Stimulated activated CD8-positive, alpha-beta memory T cell treated with anti-CD3 and anti-CD28 coated beads, Interleukin-4, amount 100 ng/mL, for 48 hours (primary cell): ENCODE results near the gene PTPRN2.

ENCODE experiments used
- DNase-seq: peaks from one replicate; pipeline ENCODE4 v3.0.0-alpha.2; 2020

The PTPRN2 gene

DNA sequence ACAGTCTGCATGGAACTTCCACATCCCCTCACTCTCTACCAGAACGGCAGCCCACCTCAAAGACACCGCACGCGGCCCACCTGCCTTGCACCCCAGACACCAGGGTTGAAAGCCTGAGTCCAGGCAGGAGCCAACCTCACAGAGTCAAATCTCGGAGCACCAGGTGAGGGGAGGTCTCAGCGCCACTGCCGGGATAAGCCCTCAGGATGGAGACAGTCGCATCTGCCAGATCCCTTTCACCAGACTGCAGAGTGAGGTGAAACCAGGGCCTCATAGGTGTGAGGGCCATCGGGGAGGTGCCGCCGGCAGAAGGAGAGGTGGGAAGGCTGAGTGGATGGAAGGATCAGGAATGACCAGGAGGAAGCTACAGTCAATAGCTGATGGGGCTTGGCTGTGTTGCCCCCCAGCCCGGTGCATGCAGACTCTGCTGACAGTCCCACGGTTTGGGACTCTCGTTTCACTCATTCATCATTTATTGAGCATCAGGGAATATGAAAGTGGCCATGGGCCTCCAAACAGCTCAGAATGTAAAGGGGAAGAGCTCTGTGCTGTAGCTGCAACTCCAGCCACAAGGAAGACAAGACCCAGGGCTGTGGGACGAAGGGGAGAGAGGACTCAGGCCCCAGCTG is 315.0 kb downstream of the PTPRN2 start:
- no peak for DNase-seq

DNA sequence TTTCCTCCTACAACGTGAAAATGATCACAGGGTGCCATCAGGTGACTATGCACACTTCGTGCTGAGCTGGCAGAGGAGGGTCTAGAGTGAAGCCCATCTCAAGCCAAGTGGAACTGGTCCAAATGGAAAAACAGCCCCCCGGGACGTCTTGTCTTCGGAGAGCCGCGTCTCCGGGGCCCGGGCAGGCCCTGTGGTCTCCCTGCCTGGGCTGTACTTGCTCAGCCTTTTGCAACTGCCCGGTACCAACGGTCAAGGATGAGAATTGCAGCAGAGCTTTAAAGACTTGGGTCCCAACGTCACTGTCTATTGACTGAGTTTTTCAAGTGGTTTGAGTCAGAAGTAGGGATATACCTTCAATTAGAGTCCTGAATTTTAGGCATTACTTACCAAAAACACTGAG is 315.5 kb downstream of the PTPRN2 start:
- no peak for DNase-seq

DNA sequence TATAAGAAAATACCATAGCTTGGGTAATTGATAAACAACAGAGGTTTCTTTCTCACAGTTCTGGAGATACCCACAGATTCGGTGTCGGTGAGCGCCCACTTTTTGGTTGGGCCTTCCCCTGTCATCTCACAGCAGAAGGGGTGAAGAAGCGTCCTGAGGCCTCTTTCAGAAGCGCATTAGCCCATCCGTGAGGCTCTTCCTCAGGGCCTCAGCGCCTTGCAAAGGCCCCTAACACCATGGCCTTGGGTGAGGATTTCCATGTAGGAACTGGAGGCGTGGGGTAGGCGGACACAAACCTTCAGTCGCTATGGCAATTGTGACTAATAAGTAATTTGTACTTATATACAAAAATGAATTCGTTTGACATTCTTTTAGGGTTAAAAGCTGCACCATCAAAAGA is 316.0 kb downstream of the PTPRN2 start:
- DNase-seq, result no peak

DNA sequence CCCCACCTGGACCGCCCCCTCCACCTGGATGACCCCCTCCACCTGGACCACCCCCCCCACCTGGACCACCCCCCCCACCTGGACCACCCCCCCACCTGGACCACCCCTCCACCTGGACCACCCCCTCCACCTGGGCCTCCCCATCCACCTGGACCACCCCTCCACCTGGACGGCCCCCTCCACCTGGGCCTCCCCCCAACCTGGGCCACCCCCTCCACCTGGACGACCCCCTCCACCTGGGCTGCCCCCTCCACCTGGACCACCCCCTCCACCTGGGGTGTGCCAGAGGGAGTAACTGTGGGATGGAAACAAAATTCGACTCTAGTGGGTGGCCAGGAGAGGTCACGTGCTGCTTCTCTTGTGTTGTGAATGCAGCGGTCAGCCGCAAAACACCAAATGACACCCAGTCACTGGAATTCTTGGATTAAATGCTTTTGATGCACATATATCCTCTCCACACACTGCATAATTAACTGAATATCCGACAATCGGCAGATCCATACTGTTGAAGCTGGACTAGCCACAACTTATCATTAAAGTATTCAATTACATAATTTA is 316.7 kb downstream of the PTPRN2 start:
- DNase-seq, result no peak

DNA sequence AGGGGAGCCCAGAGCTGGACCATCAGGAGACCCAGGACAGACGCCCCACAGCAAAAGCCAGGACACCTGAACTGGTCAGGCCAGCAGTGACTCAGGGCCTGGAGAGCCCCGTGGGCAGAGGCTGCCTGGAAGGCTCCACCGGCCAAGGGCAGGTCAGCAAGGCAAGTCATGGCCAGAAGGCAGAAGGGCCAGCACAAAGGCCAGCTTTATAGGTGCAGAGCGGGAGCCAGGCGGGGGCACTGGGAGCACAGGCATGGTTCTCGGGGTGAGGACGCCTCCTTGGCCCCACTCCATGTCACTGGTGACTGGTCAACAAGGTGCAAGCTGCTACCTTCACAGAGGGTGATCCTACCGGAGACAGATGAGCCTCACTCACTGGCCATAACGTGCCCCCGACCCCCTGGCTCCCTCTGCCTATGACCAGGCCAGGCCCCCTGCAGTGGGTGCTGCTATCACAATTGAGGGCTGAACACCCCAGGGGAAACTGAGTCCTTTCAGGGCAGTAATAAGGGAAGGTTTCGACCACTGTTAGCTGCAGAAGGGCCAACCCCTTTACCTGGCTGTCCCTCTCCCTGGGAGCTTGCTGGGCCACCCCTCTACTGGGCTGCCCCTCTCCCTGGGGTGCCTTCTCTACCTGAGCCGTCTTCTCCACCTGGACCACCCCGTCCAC is 317.4 kb downstream of the PTPRN2 start:
- no peak for DNase-seq

DNA sequence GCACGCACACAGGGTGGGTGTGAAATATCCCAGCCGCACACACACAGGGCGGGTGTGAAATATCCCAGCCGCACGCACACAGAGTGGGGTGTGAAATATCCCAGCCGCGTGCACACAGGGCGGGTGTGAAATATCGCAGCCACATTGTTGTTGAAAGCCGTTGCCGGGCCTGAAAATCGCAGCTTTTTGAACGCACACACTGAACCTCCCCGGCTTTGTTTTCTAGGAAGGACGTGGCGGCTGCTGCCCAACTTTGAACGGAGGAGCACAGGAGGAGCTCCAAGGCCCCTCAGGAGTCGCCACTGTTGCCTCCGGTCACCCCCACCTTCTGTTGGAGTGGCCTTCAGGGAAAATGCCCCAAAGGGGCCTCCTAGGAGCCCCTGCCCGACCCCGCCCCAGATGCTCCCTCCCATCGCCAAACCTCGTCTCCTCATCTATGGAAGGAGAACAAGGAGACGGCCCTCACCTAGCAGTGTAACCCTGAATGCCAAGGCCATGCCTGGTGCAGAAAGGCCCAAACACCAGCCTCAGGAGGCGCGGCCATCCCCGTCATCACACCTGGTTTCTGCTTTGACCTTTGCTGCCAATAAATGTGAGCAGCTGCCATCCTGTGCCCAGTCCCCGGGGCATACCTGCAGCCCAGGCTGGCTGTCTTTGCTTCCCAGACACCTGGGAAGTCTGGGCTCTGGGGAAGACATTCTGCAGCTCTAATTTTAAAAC is 318.6 kb downstream of the PTPRN2 start:
- no peak for DNase-seq

DNA sequence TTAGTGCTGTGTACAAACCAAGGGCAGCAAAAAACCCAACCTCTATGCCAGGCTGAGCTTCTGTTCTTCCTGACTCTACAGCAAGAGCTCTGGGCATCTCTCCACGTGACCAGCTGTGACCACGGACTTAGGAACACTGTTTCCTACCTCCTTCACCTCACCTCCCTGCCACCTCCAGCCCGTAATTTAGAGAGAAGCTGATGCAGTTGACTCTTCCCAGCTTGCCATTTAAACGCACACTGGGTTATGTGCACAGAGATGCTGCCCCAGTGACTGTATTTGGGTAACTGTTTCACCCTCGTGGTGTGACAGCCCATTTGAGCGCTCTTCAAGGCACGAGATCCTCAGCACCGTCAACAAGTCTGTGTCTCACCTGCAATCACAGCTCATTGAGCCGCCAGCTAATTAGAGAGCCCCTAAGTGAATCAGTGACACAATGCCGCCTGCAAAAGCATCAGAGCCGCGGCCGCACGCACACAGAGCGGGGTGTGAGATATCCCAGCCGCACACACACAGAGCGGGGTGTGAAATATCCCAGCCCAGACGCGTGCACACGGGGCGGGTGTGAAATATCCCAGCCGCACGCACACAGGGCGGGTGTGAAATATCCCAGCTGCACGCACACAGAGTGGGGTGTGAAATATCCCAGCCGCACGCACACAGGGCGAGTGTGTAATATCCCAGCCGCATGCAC is 319.7 kb downstream of the PTPRN2 start:
- DNase-seq, result no peak

DNA sequence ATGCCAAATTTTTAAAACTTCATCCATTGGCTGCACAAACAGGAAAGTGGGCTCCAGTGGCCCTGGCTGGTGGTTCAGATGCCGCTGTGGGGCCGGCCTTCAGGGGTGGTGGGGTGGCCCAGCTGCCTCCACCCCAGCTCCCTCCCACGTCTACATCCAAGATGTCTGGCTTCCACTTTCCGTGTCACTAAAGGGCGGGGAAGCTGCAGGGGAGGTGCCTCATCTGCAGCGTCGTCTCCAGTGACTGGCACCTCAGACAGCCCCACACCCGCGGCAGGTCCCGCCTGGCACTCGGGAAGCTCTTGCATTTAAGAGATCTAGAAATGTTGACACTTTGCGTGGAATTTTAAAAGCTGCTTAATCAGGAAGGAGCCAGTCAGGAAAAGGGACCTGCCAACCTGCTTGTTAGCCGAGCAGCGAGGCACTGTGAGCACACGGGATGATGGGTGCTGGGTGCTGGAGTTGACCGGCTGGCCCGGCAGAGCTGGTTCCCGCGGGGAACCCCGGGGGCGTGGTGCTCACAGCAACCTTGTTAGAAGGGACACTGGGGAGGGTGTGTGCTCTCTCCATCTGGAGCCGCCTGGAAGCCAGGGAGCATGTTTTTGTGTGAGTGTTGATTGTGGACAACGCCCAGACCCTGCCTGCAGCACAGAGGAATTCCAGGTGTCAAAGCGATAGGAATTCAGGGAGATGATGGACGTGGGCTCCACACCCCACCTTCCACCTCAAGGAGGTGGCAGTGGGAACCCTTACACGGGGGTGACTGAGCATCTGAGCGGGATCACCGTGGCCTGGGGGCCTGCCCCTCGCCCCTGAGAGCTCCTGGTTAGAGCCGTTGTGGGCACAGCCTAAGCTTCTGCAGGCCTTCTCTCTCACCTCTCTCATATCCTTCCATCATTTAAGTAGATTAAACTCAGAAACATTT is 320.5 kb downstream of the PTPRN2 start:
- DNase-seq, result no peak

DNA sequence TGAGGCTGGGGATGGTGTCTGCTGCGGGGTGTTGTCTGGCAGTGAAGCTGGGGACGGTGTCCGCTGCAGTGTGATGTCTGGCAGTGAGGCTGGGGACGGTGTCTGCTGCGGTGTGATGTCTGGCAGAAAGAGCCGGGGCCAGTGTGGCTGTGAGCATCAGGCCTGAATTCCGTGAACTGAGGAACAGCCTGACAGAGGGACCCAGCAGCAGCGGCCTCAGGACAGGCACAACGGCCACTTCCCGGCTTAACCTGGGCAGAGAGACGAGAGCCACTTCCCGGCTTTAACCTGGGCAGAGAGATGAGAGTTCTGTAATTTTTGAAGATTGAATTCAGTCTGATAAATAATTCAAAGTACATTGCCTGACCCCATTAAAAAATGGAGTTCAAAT is 321.2 kb downstream of the PTPRN2 start:
- DNase-seq, result no peak

DNA sequence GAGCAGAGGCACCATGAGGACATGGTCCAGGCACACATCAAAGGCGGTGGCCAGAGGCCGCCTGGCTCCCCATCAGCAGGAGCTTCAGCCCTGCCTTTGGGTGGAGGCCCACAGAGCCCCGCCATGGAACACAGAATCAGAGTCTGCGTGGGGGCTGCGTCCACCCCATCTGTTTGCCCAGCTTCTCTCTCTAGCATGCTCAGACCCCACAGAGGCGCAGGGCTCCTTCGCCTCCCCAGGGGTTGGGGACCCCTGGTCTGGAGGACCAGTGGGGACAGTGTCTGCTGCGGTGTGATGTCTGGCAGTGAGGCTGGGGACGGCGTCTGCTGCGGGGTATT is 321.9 kb downstream of the PTPRN2 start:
- no peak for DNase-seq

DNA sequence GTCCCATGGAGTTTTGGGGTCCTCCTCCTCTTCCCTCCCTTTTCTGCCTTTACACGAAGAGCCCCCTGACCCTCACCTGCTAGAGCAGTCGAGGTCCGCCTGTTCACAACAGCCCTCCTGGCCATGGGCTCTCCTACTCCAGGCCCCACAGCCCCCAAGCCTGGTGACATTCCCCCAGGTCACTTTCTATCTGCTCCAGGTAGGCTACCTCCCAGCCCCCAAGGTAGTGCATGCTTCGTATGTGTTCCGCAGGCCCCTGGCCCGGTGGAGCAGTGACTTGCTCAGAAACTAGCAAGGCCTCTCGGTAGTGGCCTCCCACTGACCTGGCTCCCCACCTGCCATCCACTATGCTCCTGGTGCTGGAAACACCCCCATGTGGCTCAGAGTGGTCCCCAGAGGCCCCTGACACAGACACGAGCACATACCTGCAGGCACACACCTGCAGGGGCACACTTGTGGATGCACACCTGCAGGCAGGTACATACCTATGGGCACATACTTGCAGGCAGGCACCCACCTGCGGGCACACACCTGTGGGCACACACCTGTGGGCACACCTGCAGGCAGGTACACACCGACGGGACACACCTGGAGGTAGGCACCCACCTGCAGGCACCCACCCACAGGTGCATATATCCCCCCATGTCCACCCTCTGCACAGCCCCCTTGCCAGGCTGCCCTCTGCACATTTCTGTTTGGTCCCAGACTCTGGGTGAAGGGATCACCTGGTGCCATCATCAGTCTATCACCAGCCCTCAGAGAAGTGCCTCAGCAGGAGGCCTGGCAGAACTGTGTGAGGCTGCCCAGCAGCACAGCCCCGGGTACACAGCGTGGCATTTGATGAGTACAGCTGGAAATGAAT is 322.5 kb downstream of the PTPRN2 start:
- no peak for DNase-seq

DNA sequence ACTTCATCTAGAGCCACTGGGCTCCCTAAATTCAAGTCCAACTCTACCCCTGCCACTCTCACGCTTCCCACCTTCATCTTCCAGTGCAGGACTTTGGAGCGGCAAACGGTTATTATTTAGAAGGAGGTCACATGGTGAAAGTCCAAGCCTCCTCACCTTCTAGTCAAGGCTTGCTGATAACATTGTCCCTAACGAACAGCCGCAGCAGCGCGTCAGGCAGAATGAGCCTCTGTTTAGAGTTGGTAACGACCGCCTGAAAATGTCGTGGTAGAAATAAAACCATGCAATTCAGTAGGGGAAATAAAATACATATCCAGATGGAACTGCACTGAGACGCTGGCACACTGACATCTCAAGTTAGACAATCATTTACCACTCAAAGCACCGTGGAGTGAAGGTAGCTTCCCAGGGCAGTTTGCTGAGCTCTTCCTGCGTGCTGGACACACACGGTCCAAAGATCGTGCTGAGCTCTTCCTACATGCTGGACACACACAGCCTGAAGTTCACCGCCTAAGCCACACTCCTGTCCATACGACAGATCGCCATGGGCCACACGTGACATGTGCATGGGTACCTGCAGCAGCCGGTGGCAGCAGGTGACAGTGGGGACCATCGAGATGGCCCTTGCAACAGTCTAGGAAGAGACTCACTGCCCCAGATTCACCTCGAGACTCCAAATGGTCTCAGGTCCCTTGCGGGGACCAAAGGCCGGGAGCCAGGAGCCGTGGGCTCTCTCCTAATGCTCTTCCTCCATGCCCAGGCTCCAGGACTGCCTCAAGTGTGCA is 323.5 kb downstream of the PTPRN2 start:
- DNase-seq, result no peak

DNA sequence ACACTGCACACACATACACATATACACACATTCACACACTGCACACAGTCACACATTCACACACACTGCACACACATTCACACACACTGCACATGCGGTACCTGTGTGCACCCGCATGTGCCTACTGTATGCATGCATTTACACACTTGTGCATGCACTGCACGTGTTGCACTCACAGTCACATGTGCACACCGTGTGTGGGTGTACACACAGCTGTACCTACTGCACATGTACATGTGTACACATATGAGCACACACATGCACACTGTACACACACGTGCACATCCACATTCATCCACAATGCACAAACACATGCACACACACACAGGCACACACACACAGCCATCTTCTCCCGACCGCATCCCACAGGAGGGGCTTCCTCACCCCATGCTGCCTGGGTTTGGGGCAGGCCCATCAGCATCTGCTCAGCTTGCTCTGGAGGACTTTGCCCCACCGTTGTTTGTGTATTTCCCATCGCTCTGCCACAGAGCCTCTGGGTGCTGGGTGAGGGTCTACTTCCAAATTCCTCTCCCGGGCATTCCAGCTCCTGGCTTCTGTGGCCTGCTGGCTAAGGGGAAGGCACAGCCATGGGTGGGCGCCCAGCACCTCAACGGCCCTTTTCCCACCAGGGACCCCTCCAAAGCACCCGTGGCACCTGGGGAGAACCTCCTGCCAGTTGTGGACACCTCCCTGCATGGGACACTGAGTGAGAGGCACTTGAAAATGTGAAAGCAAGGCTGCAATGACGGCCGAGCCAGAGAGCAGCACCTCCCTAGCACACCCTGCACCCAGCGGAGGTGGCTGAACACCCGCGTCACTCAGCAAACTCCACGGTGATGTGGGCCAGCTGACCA is 324.3 kb downstream of the PTPRN2 start:
- no peak for DNase-seq

DNA sequence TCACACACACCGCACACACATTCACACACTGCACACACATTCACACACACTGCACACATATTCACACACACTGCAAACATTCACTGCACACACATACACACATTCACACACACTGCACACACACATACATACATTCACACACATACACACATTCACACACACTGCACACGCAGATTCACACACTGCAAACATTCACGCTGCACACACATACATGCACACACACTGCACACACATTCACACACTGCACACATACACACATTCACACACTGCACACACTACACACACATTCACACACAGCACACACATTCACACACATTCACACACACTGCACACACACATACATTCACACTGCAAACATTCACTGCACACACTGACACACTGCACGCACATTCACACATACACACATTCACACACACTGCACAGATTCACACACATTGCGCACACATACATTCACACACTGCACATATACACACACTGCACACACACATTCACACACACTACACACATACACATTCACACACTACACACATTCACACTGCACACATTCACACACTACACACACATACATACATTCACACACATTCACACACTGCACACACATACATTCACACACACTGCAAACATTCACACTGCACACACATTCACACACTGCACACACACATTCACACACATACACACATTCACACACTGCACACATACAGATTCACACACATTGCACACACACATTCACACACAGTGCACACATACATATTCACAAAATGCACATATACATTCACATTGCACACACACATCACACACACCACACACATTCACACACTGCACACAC is 325.1 kb downstream of the PTPRN2 start:
- DNase-seq, result no peak

DNA sequence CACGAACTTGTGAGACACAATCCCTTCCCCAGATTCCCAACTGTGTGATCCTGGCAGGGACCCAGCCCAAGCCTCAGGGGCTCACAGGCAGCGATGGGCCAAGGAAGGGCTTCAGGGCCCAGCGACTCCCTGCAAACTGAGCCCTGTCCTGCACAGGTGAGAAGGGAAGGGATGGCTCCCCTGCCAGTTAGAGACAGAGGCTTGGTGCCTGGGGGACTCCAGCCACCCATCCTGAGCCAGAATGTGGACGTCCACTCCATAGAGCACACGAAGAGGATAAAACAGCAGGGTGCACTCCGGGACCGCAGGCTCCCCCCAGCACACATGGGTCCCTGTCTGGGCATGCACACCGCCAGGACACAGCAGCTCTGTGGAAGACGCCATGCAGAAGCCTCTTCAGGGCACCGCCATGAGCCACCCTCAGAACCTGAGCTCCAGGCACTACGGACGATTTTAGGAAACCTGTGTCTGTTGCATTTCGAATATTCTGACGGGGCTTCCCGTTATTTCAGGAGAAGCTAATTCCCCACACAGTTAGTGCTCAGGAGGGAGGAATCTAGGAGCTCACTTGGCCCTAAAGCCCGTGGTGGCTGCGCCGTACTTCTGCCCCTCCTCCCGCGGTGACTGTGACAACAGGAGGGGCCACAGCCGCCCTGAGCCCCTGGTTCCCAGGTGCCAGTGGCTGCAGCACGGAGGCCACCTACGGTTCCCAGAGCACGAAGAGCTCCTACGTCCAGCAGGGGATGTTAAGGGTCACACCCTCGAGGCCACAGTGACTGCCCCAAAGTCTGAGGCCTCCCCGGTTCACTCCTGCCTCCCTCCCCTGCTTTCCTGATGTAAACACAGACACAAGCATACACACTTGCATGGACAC is 326.0 kb downstream of the PTPRN2 start:
- no peak for DNase-seq

DNA sequence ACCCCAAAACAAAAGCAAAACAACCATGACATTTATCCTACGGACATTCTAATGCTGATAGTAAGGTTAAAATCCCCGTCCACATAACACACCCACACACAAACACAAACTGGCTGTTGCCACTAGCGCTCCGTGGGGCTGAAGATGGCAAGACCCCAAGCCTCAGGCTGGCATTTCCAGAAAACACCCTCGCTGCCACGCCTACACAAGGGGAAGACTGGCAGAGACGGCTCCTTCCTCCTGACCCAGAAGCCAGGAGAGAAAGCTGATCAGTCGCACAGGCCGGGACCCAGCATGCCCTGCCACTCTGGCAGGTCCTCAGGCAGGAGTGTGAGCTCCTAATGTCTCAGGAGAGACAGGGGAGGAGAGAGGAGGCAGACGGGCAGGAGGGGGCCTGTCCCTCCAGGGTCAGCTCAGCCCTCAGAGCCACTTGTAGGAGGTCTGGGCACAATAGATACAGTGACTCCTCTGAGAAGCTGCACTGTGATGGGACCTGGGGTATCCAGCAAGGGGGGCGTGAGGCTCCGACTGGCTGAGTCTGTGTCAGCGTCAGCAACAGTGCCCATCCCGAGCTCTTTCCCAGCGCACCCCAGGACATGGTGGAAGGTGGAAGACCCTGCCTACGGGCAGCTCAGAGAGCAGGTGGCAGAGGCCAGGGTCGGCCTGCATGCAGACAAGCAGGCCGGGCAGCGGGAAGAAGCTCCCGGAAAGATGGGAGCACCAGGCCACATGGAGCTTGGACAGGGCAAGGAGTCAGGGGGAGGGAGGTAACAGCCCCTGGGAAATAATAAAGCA is 326.9 kb downstream of the PTPRN2 start:
- no peak for DNase-seq
